GM23338 (cell line): ENCODE data around the gene ITIH5. TPM values are rescaled to one million over a fixed set of nuclear protein-coding genes. Genes with fewer than 3 reads are reported as not detected.

Experiments
- ATAC-seq: fragments of 200-7000 bp; cut with Tn5 transposase; 3 replicates; pipeline ENCODE4 v1.9.1; 2020
- DNase-seq: peaks from one replicate; pipeline ENCODE4 v3.0.0-alpha.2; 2015; ENCODE audit warnings: low spot score
- H2AFZ ChIP-seq: fragments of 200-600 bp; sonication (generic); 2 replicates; pipeline ENCODE4 v1.8.0; 2016; ENCODE audit warnings: antibody characterized with exemption, mild to moderate bottlenecking, moderate library complexity
- H3F3A ChIP-seq: fragments of 200-600 bp; sonication (generic); replicated peaks from 2 replicates; pipeline ENCODE4 v1.8.0; 2017; ENCODE audit warnings: antibody characterized with exemption, mixed run types, low read depth
- H3K27ac ChIP-seq: fragments of 200-600 bp; sonication (generic); 2 replicates; pipeline ENCODE4 v1.6.1; 2016; ENCODE audit warnings: low read depth
- H3K27me3 ChIP-seq: fragments of 200-600 bp; sonication (generic); 2 replicates; pipeline ENCODE4 v1.8.0; 2016; ENCODE audit warnings: mild to moderate bottlenecking, mixed run types, moderate library complexity; ENCODE audit not compliant: insufficient read depth
- H3K36me3 ChIP-seq: fragments of 200-600 bp; sonication (generic); 2 replicates; pipeline ENCODE4 v1.8.0; 2016; ENCODE audit warnings: mild to moderate bottlenecking; ENCODE audit not compliant: insufficient read depth
- H3K4me1 ChIP-seq: fragments of 200-600 bp; sonication (generic); 2 replicates; pipeline ENCODE4 v1.8.0; 2016; ENCODE audit warnings: mild to moderate bottlenecking, moderate library complexity; ENCODE audit not compliant: insufficient read depth
- H3K4me2 ChIP-seq: fragments of 200-600 bp; sonication (generic); 2 replicates; pipeline ENCODE4 v1.7.1; 2017; ENCODE audit warnings: mixed run types
- H3K4me3 ChIP-seq: fragments of 200-600 bp; sonication (generic); 2 replicates; pipeline ENCODE4 v1.6.1; 2016; ENCODE audit warnings: mixed run types
- H3K79me2 ChIP-seq: fragments of 200-600 bp; sonication (generic); replicated peaks from 2 replicates; pipeline ENCODE4 v1.8.0; 2017; ENCODE audit warnings: mild to moderate bottlenecking; ENCODE audit not compliant: insufficient read depth
- H3K9me2 ChIP-seq: fragments of 200-600 bp; sonication (generic); 2 replicates; pipeline ENCODE4 v1.8.0; 2017; ENCODE audit not compliant: insufficient read depth
- H4K20me1 ChIP-seq: fragments of 200-600 bp; sonication (generic); replicated peaks from 2 replicates; pipeline ENCODE4 v1.8.0; 2017; ENCODE audit warnings: mild to moderate bottlenecking; ENCODE audit not compliant: insufficient read depth
- H3K27ac Mint-ChIP-seq: 2 replicates; pipeline ENCODE4 v1.8.0; 2020; ENCODE audit warnings: inconsistent platforms, mild to moderate bottlenecking, moderate library complexity, mixed read lengths
- H3K27me3 Mint-ChIP-seq: 3 replicates; pipeline ENCODE4 v1.8.0; 2022; ENCODE audit warnings: low read depth, mild to moderate bottlenecking, moderate library complexity, mixed read lengths, inconsistent platforms; ENCODE audit not compliant: insufficient read depth, poor library complexity
- H3K36me3 Mint-ChIP-seq: 3 replicates; pipeline ENCODE4 v1.8.0; 2021; ENCODE audit warnings: low read depth, mild to moderate bottlenecking, inconsistent platforms, moderate library complexity, mixed read lengths
- H3K4me1 Mint-ChIP-seq: 3 replicates; pipeline ENCODE4 v1.8.0; 2020; ENCODE audit warnings: mild to moderate bottlenecking, inconsistent platforms, mixed read lengths
- H3K4me3 Mint-ChIP-seq: 3 replicates; pipeline ENCODE4 v1.8.0; 2021; ENCODE audit warnings: moderate library complexity, mild to moderate bottlenecking, inconsistent platforms, mixed read lengths
- H3K9me3 Mint-ChIP-seq: 3 replicates; pipeline ENCODE4 v1.8.0; 2020; ENCODE audit warnings: moderate library complexity, mild to moderate bottlenecking, inconsistent platforms, mixed read lengths
- CREB1 ChIP-seq: fragments of 250-450 bp; sonication (Bioruptor Pico); IDR thresholded peaks from 2 replicates; pipeline ENCODE4 v1.5.0; 2020; ENCODE audit warnings: low read depth, mild to moderate bottlenecking, moderate library complexity
- CTCF ChIP-seq, 2 experiments: fragments of 200-600 bp in 1 of 2; sonication (generic) in 1 of 2; conservative IDR thresholded peaks; 2 replicates each; pipeline versions ENCODE4 v1.5.1 to v1.6.1; 2016 to 2017; ENCODE audit warnings: antibody characterized with exemption in 2 of 2, low read depth in 2 of 2, mild to moderate bottlenecking in 2 of 2, moderate library complexity in 1 of 2
- ETS1 ChIP-seq: IDR thresholded peaks from 2 replicates; pipeline ENCODE4 v1.6.1; 2016; ENCODE audit warnings: antibody characterized with exemption
- EZH2 ChIP-seq: fragments of 200-600 bp; sonication (generic); IDR thresholded peaks from one replicate; pipeline ENCODE4 v1.8.0; 2017; ENCODE audit warnings: antibody characterized with exemption, mild to moderate bottlenecking, low read depth; ENCODE audit not compliant: unreplicated experiment
- EZH2phosphoT487 ChIP-seq: fragments of 200-600 bp; sonication (generic); IDR thresholded peaks from one replicate; pipeline ENCODE4 v1.8.1; 2018; ENCODE audit warnings: antibody characterized with exemption; ENCODE audit not compliant: unreplicated experiment
- JUNB ChIP-seq: IDR thresholded peaks from one replicate; pipeline ENCODE4 v1.6.1; 2016; ENCODE audit warnings: antibody characterized with exemption; ENCODE audit not compliant: unreplicated experiment
- NANOG ChIP-seq: IDR thresholded peaks from 2 replicates; pipeline ENCODE4 v1.6.1; 2016; ENCODE audit warnings: antibody characterized with exemption, borderline replicate concordance
- POLR2AphosphoS5 ChIP-seq: IDR thresholded peaks from 2 replicates; pipeline ENCODE4 v1.6.1; 2016; ENCODE audit warnings: antibody characterized with exemption, low read depth
- REST ChIP-seq: IDR thresholded peaks from one replicate; pipeline ENCODE4 v1.6.1; 2018; ENCODE audit warnings: antibody characterized with exemption; ENCODE audit not compliant: unreplicated experiment
- ZNF114 ChIP-seq: fragments of 250-450 bp; sonication (Bioruptor Pico); IDR thresholded peaks from 2 replicates; pipeline ENCODE4 v1.5.0; 2020; ENCODE audit warnings: mild to moderate bottlenecking, moderate library complexity
- ZNF331 ChIP-seq: fragments of 250-450 bp; sonication (Bioruptor Pico); IDR thresholded peaks from 2 replicates; pipeline ENCODE4 v1.5.0; 2020; ENCODE audit warnings: low read depth, mild to moderate bottlenecking, moderate library complexity
- polyA plus RNA-seq: library from polyadenylated mRNA; unstranded; fragments of >200 nt; fragmentation: Nextera tagmentation; extraction: Ambion mirVana; gene quantifications from 2 replicates; pipeline ENCODE4 v1.2.1, GENCODE V29; 2016
- total RNA-seq: library from RNA; depleted of rRNA; stranded (reverse); fragments of >200 nt; shearing (Covaris generic); gene quantifications from 2 replicates; pipeline ENCODE4 v1.2.3, GENCODE V29; 2014

The ITIH5 gene
- total and polyA plus RNA-seq, 2 experiments from 2014 or later = 0.99 to 2.2 TPM

- TF ChIP-seq CTCF (conservative IDR thresholded peaks at IDR 0.05; ENCODE audit: low read depth in 2 of 2) = no peak
- TF ChIP-seq ZNF331 (CRISPR knock-in tag) = no peak
- TF ChIP-seq EZH2 = no peak
- no peak for TF ChIP-seq REST
- TF ChIP-seq EZH2phosphoT487 = no peak
- no peak for TF ChIP-seq ETS1
- TF ChIP-seq NANOG = no peak
- no peak for TF ChIP-seq ZNF114
- TF ChIP-seq CREB1 (CRISPR knock-in tag) = no peak
Measured at GRCh38 chr10:7561216-7561893, 105.4 kb downstream of the ITIH5 start (continued).

GRCh38 chr10:7560519-7560918, 106.2 kb downstream of the ITIH5 start:
- Histone ChIP-seq H3K36me3 (no peaks in the 10 kb centered on the region), H2AFZ (no peak overlapping the region), H4K20me1 (no peaks in the 10 kb centered on the region), H3F3A (no peaks in the 10 kb centered on the region), H3K4me2 (no peak overlapping the region), H3K27me3 (no peaks in the 10 kb centered on the region), H3K79me2 (no peaks in the 10 kb centered on the region), H3K4me1 (no peaks in the 10 kb centered on the region; the same call in 1 of the 2 replicates), H3K4me3 (no peak overlapping the region), H3K9me2 (no peaks in the 10 kb centered on the region), H3K27ac (no peak overlapping the region)
- Mint-ChIP-seq H3K9me3 (no peaks in the 10 kb centered on the region), H3K36me3 (no peaks in the 10 kb centered on the region), H3K4me1 (peaks cover 21% of the 10 kb centered on the region), H3K27ac (no peak overlapping the region), H3K4me3 (no peak overlapping the region), H3K27me3 (peaks cover 9% of the 10 kb centered on the region)
- ATAC-seq (no peak), DNase-seq (no peak)
- no peak for TF ChIP-seq POLR2AphosphoS5
- no peak for TF ChIP-seq EZH2phosphoT487
- TF ChIP-seq REST = no peak
- TF ChIP-seq CTCF (conservative IDR thresholded peaks at IDR 0.05; ENCODE audit: low read depth in 2 of 2) = no peak
- no peak for TF ChIP-seq ETS1
- TF ChIP-seq ZNF331 (CRISPR knock-in tag) = no peak
- no peak for TF ChIP-seq JUNB
- no peak for TF ChIP-seq EZH2
- no peak for TF ChIP-seq CREB1 (CRISPR knock-in tag)
